ENCODE data around the gene SPTLC1. TPM values are rescaled to one million over a fixed set of nuclear protein-coding genes. Genes with fewer than 3 reads are reported as not detected.
"Not testable (repeated sequence)": the region's sequence is repeated elsewhere in the genome, so short reads cannot be mapped to it uniquely, and the experiment has no call there.

The SPTLC1 gene
- total and polyA plus RNA-seq, 2 of the 13 experiments (the other 11 are each of a cell fraction or from before 2014, with no cell fraction given), result 56.2 to 72.5 TPM

DNA sequence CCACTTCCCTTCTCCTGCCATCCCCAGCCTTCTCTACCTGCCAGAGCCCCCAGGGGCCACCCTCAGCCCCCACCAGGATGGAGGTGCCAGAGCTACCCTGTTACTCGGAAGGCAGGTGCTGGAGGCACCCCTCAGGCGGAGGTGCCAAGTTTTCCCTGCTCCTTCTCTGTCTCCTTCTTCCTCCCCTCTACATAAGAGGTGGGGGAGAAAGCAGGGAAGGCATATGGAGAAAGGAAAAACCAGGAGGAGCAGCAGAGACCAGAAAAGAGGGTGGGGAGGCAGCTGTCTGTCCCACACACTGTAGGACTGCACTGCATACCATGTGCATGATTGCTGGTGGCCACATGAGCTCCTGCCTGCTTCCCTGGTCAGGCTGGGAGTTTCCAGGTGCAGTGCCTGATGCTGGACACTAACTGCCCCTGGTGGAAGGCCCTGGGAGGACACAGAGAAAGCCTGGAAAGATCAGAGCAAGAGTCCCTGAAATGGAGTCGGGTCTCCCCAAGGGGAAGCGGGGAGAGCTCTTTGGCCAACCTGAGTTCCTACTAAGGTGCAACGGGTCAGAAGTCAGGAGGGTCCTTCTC lies 23.8 kb upstream of the SPTLC1 start (continued):
- TF ChIP-seq ZNF232 (CRISPR knock-in tag; IDR thresholded peaks at IDR 0.05; ENCODE audit: borderline replicate concordance) (peak; percentile 58; the same call in 1 of the 2 replicates), ZFP90 (CRISPR knock-in tag; IDR thresholded peaks at IDR 0.05; ENCODE audit: borderline replicate concordance) (peak; percentile 60; the same call in 1 of the 2 replicates), ASH2L (IDR thresholded peaks at IDR 0.05; ENCODE audit: insufficient read length, low read depth, low read length) (peak; percentile 13), SAP130 (CRISPR knock-in tag; IDR thresholded peaks at IDR 0.05; ENCODE audit: low read depth) (peak; percentile 59), STAG1 (CRISPR knock-in tag; IDR thresholded peaks at IDR 0.05) (peak; percentile 37), ZKSCAN1 (IDR thresholded peaks at IDR 0.05; ENCODE audit: low read length) (peak; percentile 62; the same call in 1 of the 2 replicates), ZMYM3 (CRISPR knock-in tag; IDR thresholded peaks at IDR 0.05) (peak; percentile 40; the same call in 1 of the 2 replicates), TCF12 (CRISPR knock-in tag; IDR thresholded peaks at IDR 0.05) (0 out of 2 replicates have a peak, but pooled peaks have one; percentile 27), ZSCAN29 (CRISPR knock-in tag; conservative IDR thresholded peaks at IDR 0.05) (peak; percentile 35; the same call in 1 of the 2 replicates), SALL2 (CRISPR knock-in tag; IDR thresholded peaks at IDR 0.05) (0 out of 2 replicates have a peak, but pooled peaks have one; percentile 5), RFXAP (CRISPR knock-in tag; IDR thresholded peaks at IDR 0.05; ENCODE audit: borderline replicate concordance) (0 out of 2 replicates have a peak, but pooled peaks have one; percentile 26), ZNF776 (CRISPR knock-in tag; IDR thresholded peaks at IDR 0.05) (0 out of 2 replicates have a peak, but pooled peaks have one; percentile 41)
- TF ChIP-seq TCF12 (IDR thresholded peaks at IDR 0.05), result not testable (repeated sequence)
- TF ChIP-seq, protein P1, sequence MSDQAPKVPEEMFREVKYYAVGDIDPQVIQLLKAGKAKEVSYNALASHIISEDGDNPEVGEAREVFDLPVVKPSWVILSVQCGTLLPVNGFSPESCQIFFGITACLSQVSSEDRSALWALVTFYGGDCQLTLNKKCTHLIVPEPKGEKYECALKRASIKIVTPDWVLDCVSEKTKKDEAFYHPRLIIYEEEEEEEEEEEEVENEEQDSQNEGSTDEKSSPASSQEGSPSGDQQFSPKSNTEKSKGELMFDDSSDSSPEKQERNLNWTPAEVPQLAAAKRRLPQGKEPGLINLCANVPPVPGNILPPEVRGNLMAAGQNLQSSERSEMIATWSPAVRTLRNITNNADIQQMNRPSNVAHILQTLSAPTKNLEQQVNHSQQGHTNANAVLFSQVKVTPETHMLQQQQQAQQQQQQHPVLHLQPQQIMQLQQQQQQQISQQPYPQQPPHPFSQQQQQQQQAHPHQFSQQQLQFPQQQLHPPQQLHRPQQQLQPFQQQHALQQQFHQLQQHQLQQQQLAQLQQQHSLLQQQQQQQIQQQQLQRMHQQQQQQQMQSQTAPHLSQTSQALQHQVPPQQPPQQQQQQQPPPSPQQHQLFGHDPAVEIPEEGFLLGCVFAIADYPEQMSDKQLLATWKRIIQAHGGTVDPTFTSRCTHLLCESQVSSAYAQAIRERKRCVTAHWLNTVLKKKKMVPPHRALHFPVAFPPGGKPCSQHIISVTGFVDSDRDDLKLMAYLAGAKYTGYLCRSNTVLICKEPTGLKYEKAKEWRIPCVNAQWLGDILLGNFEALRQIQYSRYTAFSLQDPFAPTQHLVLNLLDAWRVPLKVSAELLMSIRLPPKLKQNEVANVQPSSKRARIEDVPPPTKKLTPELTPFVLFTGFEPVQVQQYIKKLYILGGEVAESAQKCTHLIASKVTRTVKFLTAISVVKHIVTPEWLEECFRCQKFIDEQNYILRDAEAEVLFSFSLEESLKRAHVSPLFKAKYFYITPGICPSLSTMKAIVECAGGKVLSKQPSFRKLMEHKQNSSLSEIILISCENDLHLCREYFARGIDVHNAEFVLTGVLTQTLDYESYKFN (CRISPR knock-in tag; conservative IDR thresholded peaks at IDR 0.05), result 0 out of 2 replicates have a peak, but pooled peaks have one; percentile 12
- TF ChIP-seq, protein P2, sequence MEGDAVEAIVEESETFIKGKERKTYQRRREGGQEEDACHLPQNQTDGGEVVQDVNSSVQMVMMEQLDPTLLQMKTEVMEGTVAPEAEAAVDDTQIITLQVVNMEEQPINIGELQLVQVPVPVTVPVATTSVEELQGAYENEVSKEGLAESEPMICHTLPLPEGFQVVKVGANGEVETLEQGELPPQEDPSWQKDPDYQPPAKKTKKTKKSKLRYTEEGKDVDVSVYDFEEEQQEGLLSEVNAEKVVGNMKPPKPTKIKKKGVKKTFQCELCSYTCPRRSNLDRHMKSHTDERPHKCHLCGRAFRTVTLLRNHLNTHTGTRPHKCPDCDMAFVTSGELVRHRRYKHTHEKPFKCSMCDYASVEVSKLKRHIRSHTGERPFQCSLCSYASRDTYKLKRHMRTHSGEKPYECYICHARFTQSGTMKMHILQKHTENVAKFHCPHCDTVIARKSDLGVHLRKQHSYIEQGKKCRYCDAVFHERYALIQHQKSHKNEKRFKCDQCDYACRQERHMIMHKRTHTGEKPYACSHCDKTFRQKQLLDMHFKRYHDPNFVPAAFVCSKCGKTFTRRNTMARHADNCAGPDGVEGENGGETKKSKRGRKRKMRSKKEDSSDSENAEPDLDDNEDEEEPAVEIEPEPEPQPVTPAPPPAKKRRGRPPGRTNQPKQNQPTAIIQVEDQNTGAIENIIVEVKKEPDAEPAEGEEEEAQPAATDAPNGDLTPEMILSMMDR (CRISPR knock-in tag; IDR thresholded peaks at IDR 0.05), result peak; percentile 48
- TF ChIP-seq, protein P3, sequence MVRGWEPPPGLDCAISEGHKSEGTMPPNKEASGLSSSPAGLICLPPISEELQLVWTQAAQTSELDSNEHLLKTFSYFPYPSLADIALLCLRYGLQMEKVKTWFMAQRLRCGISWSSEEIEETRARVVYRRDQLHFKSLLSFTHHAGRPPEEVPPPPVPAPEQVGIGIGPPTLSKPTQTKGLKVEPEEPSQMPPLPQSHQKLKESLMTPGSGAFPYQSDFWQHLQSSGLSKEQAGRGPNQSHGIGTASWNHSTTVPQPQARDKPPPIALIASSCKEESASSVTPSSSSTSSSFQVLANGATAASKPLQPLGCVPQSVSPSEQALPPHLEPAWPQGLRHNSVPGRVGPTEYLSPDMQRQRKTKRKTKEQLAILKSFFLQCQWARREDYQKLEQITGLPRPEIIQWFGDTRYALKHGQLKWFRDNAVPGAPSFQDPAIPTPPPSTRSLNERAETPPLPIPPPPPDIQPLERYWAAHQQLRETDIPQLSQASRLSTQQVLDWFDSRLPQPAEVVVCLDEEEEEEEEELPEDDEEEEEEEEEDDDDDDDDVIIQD (CRISPR knock-in tag; IDR thresholded peaks at IDR 0.05; ENCODE audit: low read depth), result 0 out of 2 replicates have a peak, but pooled peaks have one; percentile 21
- TF ChIP-seq, protein P4, sequence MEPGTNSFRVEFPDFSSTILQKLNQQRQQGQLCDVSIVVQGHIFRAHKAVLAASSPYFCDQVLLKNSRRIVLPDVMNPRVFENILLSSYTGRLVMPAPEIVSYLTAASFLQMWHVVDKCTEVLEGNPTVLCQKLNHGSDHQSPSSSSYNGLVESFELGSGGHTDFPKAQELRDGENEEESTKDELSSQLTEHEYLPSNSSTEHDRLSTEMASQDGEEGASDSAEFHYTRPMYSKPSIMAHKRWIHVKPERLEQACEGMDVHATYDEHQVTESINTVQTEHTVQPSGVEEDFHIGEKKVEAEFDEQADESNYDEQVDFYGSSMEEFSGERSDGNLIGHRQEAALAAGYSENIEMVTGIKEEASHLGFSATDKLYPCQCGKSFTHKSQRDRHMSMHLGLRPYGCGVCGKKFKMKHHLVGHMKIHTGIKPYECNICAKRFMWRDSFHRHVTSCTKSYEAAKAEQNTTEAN (CRISPR knock-in tag; conservative IDR thresholded peaks at IDR 0.05), result peak; percentile 64; the same call in 1 of the 2 replicates
- TF ChIP-seq, protein P5, sequence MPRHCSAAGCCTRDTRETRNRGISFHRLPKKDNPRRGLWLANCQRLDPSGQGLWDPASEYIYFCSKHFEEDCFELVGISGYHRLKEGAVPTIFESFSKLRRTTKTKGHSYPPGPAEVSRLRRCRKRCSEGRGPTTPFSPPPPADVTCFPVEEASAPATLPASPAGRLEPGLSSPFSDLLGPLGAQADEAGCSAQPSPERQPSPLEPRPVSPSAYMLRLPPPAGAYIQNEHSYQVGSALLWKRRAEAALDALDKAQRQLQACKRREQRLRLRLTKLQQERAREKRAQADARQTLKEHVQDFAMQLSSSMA (CRISPR knock-in tag; IDR thresholded peaks at IDR 0.05), result peak; percentile 74; the same call in 1 of the 2 replicates
